Neural cell (in vitro differentiated cells): Measurements from ENCODE around the gene ADIPOR1.

Experiments used
- POLR2AphosphoS5 ChIP-seq: IDR thresholded peaks from 2 replicates; pipeline ENCODE4 v1.6.1; 2012
- RAD21 ChIP-seq: fragments of 450-650 bp; conservative IDR thresholded peaks from 2 replicates; pipeline ENCODE4 v1.6.1; 2014; ENCODE audit warnings: antibody characterized with exemption, mild to moderate bottlenecking, moderate library complexity
- REST ChIP-seq: IDR thresholded peaks from 2 replicates; pipeline ENCODE4 v1.6.1; 2012; ENCODE audit warnings: borderline replicate concordance
- TAF1 ChIP-seq: IDR thresholded peaks from 2 replicates; pipeline ENCODE4 v1.6.1; 2012; ENCODE audit warnings: low read depth
- TF ChIP-seq, protein P1 (sequence below): fragments of 450-650 bp; IDR thresholded peaks from 2 replicates; pipeline ENCODE4 v1.5.1; 2014; ENCODE audit warnings: antibody characterized with exemption, mild to moderate bottlenecking, moderate library complexity; ENCODE audit not compliant: poor library complexity, severe bottlenecking

DNA sequence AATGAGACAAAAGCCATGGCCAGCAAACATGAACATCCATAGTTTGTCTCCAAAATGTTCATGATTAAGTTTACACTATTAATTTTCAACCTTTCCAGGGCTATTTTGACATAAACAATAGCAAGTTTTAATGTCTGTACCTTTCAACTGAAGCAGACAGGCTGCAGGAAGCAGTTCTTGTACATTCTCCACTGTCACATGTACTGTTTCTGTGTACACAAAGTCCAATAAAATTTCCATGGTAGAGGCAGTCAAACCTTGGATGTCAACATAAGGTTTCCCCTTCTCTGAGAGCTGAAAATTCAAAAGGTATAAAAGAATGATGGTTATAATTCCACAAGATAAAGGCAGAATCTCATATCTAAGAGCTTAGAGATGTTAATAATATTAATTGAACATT lies 38.5 kb downstream of the ADIPOR1 start:
- TF ChIP-seq TAF1 (no peak), REST (no peak), RAD21 (no peak), POLR2AphosphoS5 (no peak)
- TF ChIP-seq, protein P1, sequence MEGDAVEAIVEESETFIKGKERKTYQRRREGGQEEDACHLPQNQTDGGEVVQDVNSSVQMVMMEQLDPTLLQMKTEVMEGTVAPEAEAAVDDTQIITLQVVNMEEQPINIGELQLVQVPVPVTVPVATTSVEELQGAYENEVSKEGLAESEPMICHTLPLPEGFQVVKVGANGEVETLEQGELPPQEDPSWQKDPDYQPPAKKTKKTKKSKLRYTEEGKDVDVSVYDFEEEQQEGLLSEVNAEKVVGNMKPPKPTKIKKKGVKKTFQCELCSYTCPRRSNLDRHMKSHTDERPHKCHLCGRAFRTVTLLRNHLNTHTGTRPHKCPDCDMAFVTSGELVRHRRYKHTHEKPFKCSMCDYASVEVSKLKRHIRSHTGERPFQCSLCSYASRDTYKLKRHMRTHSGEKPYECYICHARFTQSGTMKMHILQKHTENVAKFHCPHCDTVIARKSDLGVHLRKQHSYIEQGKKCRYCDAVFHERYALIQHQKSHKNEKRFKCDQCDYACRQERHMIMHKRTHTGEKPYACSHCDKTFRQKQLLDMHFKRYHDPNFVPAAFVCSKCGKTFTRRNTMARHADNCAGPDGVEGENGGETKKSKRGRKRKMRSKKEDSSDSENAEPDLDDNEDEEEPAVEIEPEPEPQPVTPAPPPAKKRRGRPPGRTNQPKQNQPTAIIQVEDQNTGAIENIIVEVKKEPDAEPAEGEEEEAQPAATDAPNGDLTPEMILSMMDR, result no peak
